ENCODE results near the gene PYROXD2.
"Not testable (repeated sequence)": the region's sequence is repeated elsewhere in the genome, so short reads cannot be mapped to it uniquely, and the experiment has no call there.

Gene PYROXD2

GRCh38 chr10:98365406-98366061 is 49.4 kb downstream of the PYROXD2 start:
- DNase-seq (ENCODE audit: low spot score), result no peak

- DNase-seq (ENCODE audit: low spot score), result peak; percentile 7
Observed at GRCh38 chr10:98364432-98365102, 50.4 kb downstream of the PYROXD2 start.

- no peak for DNase-seq (ENCODE audit: low spot score)
Observed at GRCh38 chr10:98363220-98363619, 51.8 kb downstream of the PYROXD2 start.

- DNase-seq (ENCODE audit: low spot score), result no peak
Observed at GRCh38 chr10:98361131-98362025, 53.6 kb downstream of the PYROXD2 start.

- no peak for DNase-seq (ENCODE audit: low spot score)
Observed at GRCh38 chr10:98357194-98357822, 57.7 kb downstream of the PYROXD2 start.

GRCh38 chr10:98354491-98354890 is 60.5 kb downstream of the PYROXD2 start:
- DNase-seq (ENCODE audit: low spot score), result no peak

- no peak for DNase-seq (ENCODE audit: low spot score)
Observed at GRCh38 chr10:98353170-98353569, 61.8 kb downstream of the PYROXD2 start.

GRCh38 chr10:98351831-98352402 is 63.1 kb downstream of the PYROXD2 start:
- no peak for DNase-seq (ENCODE audit: low spot score)

- DNase-seq (ENCODE audit: low spot score), result no peak
Observed at GRCh38 chr10:98349508-98349922, 65.5 kb downstream of the PYROXD2 start.

GRCh38 chr10:98346847-98347246 is 68.1 kb downstream of the PYROXD2 start:
- no peak for DNase-seq (ENCODE audit: low spot score)

GRCh38 chr10:98344589-98345038 is 70.4 kb downstream of the PYROXD2 start:
- no peak for DNase-seq (ENCODE audit: low spot score)

- DNase-seq (ENCODE audit: low spot score), result not testable (repeated sequence)
Observed at GRCh38 chr10:98341701-98342100, 73.3 kb downstream of the PYROXD2 start.

GRCh38 chr10:98340940-98341310 is 74.1 kb downstream of the PYROXD2 start:
- DNase-seq (ENCODE audit: low spot score), result no peak

GRCh38 chr10:98340261-98340939 is 74.6 kb downstream of the PYROXD2 start:
- no peak for DNase-seq (ENCODE audit: low spot score)

GRCh38 chr10:98339799-98340198 is 75.2 kb downstream of the PYROXD2 start:
- DNase-seq (ENCODE audit: low spot score), result no peak

GRCh38 chr10:98338896-98339295 is 76.1 kb downstream of the PYROXD2 start:
- DNase-seq (ENCODE audit: low spot score), result no peak

- DNase-seq (ENCODE audit: low spot score), result no peak
Observed at GRCh38 chr10:98338318-98338717, 76.7 kb downstream of the PYROXD2 start.

GRCh38 chr10:98337484-98337883 is 77.5 kb downstream of the PYROXD2 start:
- no peak for DNase-seq (ENCODE audit: low spot score)
